ENCODE data around the gene RASGRP1.

The RASGRP1 gene

DNA sequence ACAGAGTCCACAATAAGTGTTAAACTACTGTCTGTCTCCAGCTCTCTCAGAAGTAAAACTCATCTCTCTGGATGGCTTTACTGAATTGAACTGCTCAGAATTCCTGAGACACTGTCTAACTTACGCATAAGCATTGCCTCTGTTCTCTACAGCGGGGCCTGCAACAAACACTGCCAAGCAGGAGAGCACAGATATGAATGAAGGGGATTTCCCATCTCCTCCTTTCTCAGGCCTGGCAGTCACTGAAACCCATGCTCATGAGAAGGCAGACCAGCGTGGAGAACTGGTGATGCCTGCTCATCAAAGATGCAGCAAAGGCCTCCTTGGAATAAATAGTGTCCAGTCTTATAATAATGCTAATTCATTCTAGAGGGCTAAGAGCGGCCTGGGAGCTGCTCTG lies 10.3 kb downstream of the RASGRP1 start:
- TF ChIP-seq, protein P1, sequence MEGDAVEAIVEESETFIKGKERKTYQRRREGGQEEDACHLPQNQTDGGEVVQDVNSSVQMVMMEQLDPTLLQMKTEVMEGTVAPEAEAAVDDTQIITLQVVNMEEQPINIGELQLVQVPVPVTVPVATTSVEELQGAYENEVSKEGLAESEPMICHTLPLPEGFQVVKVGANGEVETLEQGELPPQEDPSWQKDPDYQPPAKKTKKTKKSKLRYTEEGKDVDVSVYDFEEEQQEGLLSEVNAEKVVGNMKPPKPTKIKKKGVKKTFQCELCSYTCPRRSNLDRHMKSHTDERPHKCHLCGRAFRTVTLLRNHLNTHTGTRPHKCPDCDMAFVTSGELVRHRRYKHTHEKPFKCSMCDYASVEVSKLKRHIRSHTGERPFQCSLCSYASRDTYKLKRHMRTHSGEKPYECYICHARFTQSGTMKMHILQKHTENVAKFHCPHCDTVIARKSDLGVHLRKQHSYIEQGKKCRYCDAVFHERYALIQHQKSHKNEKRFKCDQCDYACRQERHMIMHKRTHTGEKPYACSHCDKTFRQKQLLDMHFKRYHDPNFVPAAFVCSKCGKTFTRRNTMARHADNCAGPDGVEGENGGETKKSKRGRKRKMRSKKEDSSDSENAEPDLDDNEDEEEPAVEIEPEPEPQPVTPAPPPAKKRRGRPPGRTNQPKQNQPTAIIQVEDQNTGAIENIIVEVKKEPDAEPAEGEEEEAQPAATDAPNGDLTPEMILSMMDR (IDR thresholded peaks at IDR 0.05; ENCODE audit: control insufficient read depth, extremely low read depth, insufficient read depth) = no peak
- no peak for DNase-seq (ENCODE audit: low read depth)
- H3K4me3 ChIP-seq (ENCODE audit: low read depth, low read length) = no peak overlapping the region

DNA sequence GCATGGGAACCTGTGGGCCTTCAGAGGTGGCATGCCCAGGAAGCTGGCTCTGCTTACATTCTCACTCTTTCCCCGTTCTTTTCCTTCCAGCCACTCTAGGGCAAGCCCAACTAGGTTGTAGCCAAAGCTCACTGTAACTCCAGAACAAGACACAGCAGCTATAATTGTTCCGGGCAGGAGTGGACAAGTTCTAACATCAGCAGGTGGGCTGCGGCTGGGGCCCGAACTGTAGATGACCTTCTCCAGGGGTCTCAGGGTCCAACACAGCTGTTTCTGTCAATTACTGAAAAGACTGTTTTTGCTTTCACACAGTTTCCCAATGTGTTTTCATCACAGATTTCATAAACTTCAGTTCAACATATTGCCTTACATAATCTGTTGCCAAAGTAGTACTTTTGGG lies 11.5 kb downstream of the RASGRP1 start:
- no peak for DNase-seq (ENCODE audit: low read depth)
- TF ChIP-seq, protein P1 (IDR thresholded peaks at IDR 0.05; ENCODE audit: control insufficient read depth, extremely low read depth, insufficient read depth) = no peak
- H3K4me3 ChIP-seq (ENCODE audit: low read depth, low read length) = no peak overlapping the region

DNA sequence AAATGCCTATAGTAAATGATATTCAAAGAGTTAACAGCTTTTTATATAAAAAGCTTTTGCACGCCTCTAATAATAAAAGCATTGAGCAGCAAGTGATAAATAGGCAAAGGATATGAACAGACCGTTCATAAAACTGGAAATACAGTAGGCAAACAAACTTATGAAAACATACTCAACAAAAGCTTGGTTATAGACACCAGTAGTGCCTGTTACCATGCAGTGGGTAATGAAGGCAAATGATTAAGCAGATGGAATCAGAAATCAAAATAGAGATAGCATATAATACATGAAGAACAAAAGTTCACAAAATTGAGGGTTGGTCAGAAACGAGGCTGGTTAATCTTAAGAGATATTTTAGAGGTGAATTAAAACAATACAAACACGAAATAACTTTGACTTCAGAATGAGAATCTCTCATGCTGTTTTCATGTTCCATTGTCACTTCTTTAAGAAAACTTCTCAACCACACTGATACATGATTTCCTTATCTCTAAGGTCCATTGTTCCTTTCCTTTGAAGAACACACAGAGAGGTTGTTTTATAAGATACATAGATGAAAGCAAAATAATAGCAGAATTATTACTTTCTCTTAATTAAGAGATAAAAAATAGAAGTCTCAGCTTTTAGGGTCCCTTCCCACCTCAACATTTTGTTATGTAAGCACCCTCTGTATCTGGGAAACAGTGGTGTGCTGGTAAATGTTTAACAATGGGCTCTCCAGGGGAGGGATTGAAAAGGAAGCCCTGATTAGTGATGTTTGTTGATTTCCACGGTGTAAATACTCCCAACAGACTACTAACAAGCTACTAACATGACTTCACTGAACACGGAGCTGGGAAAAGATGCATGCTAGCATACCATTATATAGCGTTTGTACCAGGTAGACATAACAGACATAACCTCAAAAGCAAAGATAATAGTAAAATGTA lies 12.6 kb downstream of the RASGRP1 start:
- TF ChIP-seq, protein P1 (IDR thresholded peaks at IDR 0.05; ENCODE audit: control insufficient read depth, extremely low read depth, insufficient read depth) = no peak

DNA sequence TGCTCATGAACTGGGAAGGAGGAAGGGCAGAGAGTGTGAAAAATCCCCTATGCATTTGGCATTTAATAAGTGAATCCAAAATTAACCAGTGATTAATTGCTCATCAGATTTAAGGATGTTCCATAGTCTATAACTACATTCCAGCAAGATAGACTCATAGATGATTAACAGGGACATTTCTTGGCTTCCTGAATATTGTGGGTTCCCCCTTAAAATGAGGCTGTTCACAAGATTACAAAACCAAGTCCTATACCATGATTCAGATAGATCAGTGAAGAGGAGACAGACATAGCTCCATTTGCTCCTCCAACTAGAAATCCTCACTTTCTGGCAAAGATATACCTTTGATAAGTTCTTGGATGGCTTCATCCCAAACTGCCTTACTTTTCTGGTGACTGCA lies 15.4 kb downstream of the RASGRP1 start:
- TF ChIP-seq, protein P1 (IDR thresholded peaks at IDR 0.05; ENCODE audit: control insufficient read depth, extremely low read depth, insufficient read depth) = no peak
- no peak for DNase-seq (ENCODE audit: low read depth)
- no peak overlapping the region for H3K4me3 ChIP-seq (ENCODE audit: low read depth, low read length)

More for the DNA sequence above, 12.6 kb downstream of the RASGRP1 start:
- DNase-seq (ENCODE audit: low read depth) = no peak
- H3K4me3 ChIP-seq (ENCODE audit: low read depth, low read length) = no peak overlapping the region

DNA sequence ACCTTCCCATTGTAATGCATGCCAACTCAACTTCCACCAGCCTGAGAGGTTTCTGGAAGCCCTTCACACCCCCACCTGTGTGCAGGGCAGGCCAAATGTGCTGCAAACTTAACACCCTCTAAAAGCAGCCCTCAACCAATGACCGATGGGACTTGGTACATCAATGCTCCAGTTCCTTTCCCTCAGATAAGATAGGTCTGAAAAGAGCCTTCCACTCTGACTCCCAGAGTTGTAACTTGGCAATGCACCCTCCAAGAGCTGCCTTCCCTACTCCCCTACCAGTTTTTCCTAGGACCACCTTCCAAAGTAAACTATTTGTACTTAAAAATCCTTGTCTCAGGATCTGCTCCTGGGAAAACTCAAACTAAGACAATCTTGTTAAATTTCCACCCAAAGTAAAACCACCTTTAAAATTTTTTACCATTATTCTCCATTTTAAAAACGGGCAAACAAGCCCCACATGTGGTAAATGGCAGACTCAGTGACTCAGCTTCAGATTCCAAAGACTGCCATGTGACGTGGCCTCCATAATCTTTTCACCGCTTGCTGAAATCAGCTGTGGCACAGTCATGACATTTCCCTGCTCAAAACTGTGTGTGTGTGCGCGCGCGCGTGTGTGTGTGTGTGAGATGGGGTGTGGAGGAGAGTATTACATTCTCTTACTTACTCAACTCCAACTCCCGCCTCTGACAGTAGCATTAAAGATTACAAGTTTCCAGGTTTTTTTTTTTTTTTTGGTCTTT lies 17.2 kb downstream of the RASGRP1 start:
- DNase-seq (ENCODE audit: low read depth) = no peak
- TF ChIP-seq, protein P1 (IDR thresholded peaks at IDR 0.05; ENCODE audit: control insufficient read depth, extremely low read depth, insufficient read depth) = no peak
- H3K4me3 ChIP-seq (ENCODE audit: low read depth, low read length) = no peak overlapping the region

DNA sequence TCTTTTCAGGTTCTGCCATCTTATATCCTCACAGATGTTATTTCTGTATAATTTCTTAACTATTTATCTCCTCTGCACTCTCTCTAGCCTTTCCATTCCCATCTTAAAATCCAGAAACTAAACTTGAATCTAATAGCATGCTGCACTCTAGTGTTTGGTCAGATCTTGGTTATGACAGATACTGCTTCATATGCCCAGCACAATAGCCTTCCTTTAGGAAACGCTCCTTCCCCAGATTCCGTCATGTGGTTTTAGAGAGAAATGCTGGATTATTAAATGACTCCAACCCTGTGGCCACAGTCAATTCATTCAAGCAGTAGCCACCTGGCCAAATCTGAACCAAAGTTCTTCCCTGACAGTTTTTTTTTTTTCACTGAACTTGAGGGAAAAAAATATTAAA lies 19.4 kb downstream of the RASGRP1 start:
- no peak for DNase-seq (ENCODE audit: low read depth)
- TF ChIP-seq, protein P1 (IDR thresholded peaks at IDR 0.05; ENCODE audit: control insufficient read depth, extremely low read depth, insufficient read depth) = 0 out of 2 replicates have a peak, but pooled peaks have one; percentile 9
- H3K4me3 ChIP-seq (ENCODE audit: low read depth, low read length) = no peak overlapping the region
